Glutamatergic neuron (in vitro differentiated cells): Measurements from ENCODE around the gene USP16. TPM values are rescaled to one million over a fixed set of nuclear protein-coding genes. Genes with fewer than 3 reads are reported as not detected.
"Not testable (repeated sequence)": the region's sequence is repeated elsewhere in the genome, so short reads cannot be mapped to it uniquely, and the experiment has no call there.

ENCODE experiments used
- DNase-seq: peaks from one replicate; pipeline ENCODE4 v3.0.0; 2022
- H3K27ac Mint-ChIP-seq: one replicate; pipeline ENCODE4 v1.8.0; 2020; ENCODE audit warnings: mild to moderate bottlenecking, mixed read lengths, inconsistent platforms; ENCODE audit not compliant: unreplicated experiment
- H3K27me3 Mint-ChIP-seq: one replicate; pipeline ENCODE4 v1.8.0; 2020; ENCODE audit warnings: mild to moderate bottlenecking, moderate library complexity, mixed read lengths, inconsistent platforms; ENCODE audit not compliant: unreplicated experiment
- H3K36me3 Mint-ChIP-seq: one replicate; pipeline ENCODE4 v1.8.0; 2020; ENCODE audit warnings: mild to moderate bottlenecking, mixed read lengths, inconsistent platforms; ENCODE audit not compliant: unreplicated experiment
- H3K4me1 Mint-ChIP-seq: one replicate; pipeline ENCODE4 v1.8.0; 2020; ENCODE audit warnings: mild to moderate bottlenecking, low read depth, mixed read lengths, inconsistent platforms; ENCODE audit not compliant: unreplicated experiment
- H3K4me3 Mint-ChIP-seq: one replicate; pipeline ENCODE4 v1.8.0; 2020; ENCODE audit warnings: mild to moderate bottlenecking, mixed read lengths, inconsistent platforms; ENCODE audit not compliant: unreplicated experiment
- H3K9me3 Mint-ChIP-seq: one replicate; pipeline ENCODE4 v1.8.0; 2020; ENCODE audit warnings: mild to moderate bottlenecking, moderate library complexity, mixed read lengths, inconsistent platforms; ENCODE audit not compliant: unreplicated experiment
- CTCF ChIP-seq: fragments of 200-600 bp; sonication (generic); IDR thresholded peaks from one replicate; pipeline ENCODE4 v1.5.0; 2021; ENCODE audit not compliant: partially characterized antibody, unreplicated experiment
- total RNA-seq: library from RNA; stranded (reverse); fragmentation: NEBNext Ultra II Directional; extraction: Animal tissue kit (Norgen Biotek cat#: 25700); gene quantifications from one replicate; pipeline ENCODE4 v1.2.1, GENCODE V29; 2021; ENCODE audit not compliant: unreplicated experiment

The USP16 gene
- total RNA-seq, 1 donor from 2014 or later: 21.9 TPM

DNA sequence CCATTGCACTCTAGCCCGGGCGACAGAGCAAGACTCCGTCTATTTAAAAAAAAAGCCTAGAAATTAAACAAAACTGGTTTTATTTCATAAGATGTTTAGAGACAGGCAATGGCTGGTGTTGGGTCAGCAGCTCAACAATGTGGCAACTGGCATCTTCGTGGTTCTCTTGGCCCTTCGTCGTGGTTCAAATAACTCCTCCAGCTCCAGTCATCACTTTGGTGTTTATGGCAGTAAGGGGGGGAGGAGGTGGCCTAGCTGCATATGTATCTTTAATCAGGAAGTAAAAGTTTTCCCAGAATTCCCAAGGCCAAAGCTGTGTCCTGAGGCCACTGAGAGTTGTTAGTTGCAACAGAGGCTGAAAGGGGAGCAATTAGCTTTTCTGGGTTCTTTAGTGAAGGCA, 18.8 kb upstream of the USP16 start:
- Mint-ChIP-seq H3K36me3 (no peaks in the 10 kb centered on the region), H3K27me3 (peaks cover 2% of the 10 kb centered on the region), H3K4me3 (no peak overlapping the region), H3K9me3 (peaks cover 2% of the 10 kb centered on the region), H3K4me1 (no peaks in the 10 kb centered on the region), H3K27ac (no peak overlapping the region)
- TF ChIP-seq CTCF: no peak
- DNase-seq: no peak

- TF ChIP-seq CTCF: no peak
- peaks cover 2% of the 10 kb centered on the region for H3K9me3 Mint-ChIP-seq
- H3K27ac Mint-ChIP-seq: no peak overlapping the region
- no peaks in the 10 kb centered on the region for H3K36me3 Mint-ChIP-seq
- H3K27me3 Mint-ChIP-seq: peaks cover 2% of the 10 kb centered on the region
- no peaks in the 10 kb centered on the region for H3K4me1 Mint-ChIP-seq
- H3K4me3 Mint-ChIP-seq: no peak overlapping the region
- DNase-seq: no peak
These were observed 17.3 kb upstream of the USP16 start for GRCh38 chr21:29007135-29007534.

DNA sequence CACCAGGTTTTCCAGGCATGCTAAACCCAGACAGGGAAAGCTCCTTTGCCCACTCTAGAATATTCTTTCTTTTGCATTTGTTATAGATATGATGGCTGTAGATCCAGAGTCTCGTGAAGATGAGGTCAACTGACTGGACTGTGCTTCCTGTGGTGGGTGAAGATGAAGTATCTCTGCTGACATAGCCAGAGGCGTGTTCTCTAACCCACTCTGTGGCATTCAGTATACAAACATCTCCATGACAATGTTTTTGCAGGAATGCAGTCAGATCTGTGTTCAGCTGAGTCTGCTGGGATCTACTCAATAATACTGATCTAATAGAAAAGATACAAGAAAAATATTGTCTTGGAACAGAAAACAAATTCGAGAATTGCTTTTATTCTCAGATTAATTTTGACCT, 16.7 kb upstream of the USP16 start:
- Mint-ChIP-seq H3K4me1 (no peaks in the 10 kb centered on the region), H3K4me3 (no peak overlapping the region)
- no peak for TF ChIP-seq CTCF

GRCh38 chr21:29008367-29008766, 16.1 kb upstream of the USP16 start:
- DNase-seq: no peak
- H3K9me3 Mint-ChIP-seq: peaks cover 5% of the 10 kb centered on the region
- H3K36me3 Mint-ChIP-seq: no peaks in the 10 kb centered on the region

More for the DNA sequence above, 16.7 kb upstream of the USP16 start:
- Mint-ChIP-seq H3K27me3 (no peaks in the 10 kb centered on the region), H3K27ac (no peak overlapping the region), H3K9me3 (peaks cover 3% of the 10 kb centered on the region), H3K36me3 (no peaks in the 10 kb centered on the region)
- no peak for DNase-seq

GRCh38 chr21:29011236-29011635, 13.2 kb upstream of the USP16 start:
- not testable (repeated sequence) for H3K27me3 Mint-ChIP-seq, H3K27ac Mint-ChIP-seq, DNase-seq, H3K36me3 Mint-ChIP-seq, H3K9me3 Mint-ChIP-seq, H3K4me3 Mint-ChIP-seq, H3K4me1 Mint-ChIP-seq

More at GRCh38 chr21:29008367-29008766, 16.1 kb upstream of the USP16 start:
- no peak for TF ChIP-seq CTCF
- H3K4me1 Mint-ChIP-seq: no peaks in the 10 kb centered on the region
- no peak overlapping the region for H3K27ac Mint-ChIP-seq
- no peak overlapping the region for H3K4me3 Mint-ChIP-seq
- no peaks in the 10 kb centered on the region for H3K27me3 Mint-ChIP-seq
